SK-N-MC (cell line): ENCODE data around the gene TUT4.
A peak's percentile ranks its signal among the peaks of the same experiment; 100 is the strongest.

Experiments
- EZH2 ChIP-seq: fragments of 200-600 bp; sonication (generic); IDR thresholded peaks from one replicate; pipeline ENCODE4 v1.6.1; 2017; ENCODE audit warnings: antibody characterized with exemption
- POLR2AphosphoS5 ChIP-seq: IDR thresholded peaks from 2 replicates; pipeline ENCODE4 v1.6.1; 2012; ENCODE audit warnings: mild to moderate bottlenecking, low read depth, low read length, borderline replicate concordance

- TF ChIP-seq EZH2 (no peak), POLR2AphosphoS5 (peak; percentile 73; the same call in 1 of the 2 replicates)
Observed at GRCh38 chr1:52552505-52553361, at the start of gene TUT4.
